H1 (cell line): ENCODE data around the gene EEF2K. TPM values are rescaled to one million over a fixed set of nuclear protein-coding genes. Genes with fewer than 3 reads are reported as not detected.

Source experiments
- CTCF ChIA-PET: fragments of 300-600 bp; sonication (Branson Sonifier 250); formaldehyde crosslinking; loops from one replicate; lab custom pipeline; 2021; ENCODE audit not compliant: partially characterized antibody; lab: Charles Lee
- POLR2A ChIA-PET: fragments of 300-600 bp; sonication (Branson Sonifier 250); formaldehyde crosslinking; loops from one replicate; lab custom pipeline; 2021; ENCODE audit warnings: inconsistent platforms; ENCODE audit not compliant: partially characterized antibody; lab: Charles Lee
- DNase-seq, 2 experiments: peaks; one replicate each; pipeline versions ENCODE4 v3.0.0 to v3.0.0-alpha.2; 2010 to 2022; ENCODE audit warnings: low spot score in 2 of 2, low read depth in 1 of 2, mixed read lengths in 1 of 2
- FAIRE-seq: peaks from 2 replicates; lab custom pipeline; 2011; peaks lifted over from hg19 to GRCh38; lab: Jason Lieb, UNC
- H2AFZ ChIP-seq: 2 replicates; pipeline ENCODE4 v1.8.1; 2012; ENCODE audit warnings: low read length, inconsistent platforms
- H2AK5ac ChIP-seq: 2 replicates; pipeline ENCODE4 v1.6.1; 2013; ENCODE audit warnings: low read depth, low read length
- H2BK120ac ChIP-seq: replicated peaks from 2 replicates; pipeline ENCODE3; 2013; ENCODE audit warnings: low read depth, low read length, inconsistent platforms
- H2BK12ac ChIP-seq: 2 replicates; pipeline ENCODE4 v1.6.1; 2013; ENCODE audit warnings: low read depth, low read length
- H2BK15ac ChIP-seq: 2 replicates; pipeline ENCODE4 v1.6.1; 2013; ENCODE audit warnings: low read length
- H2BK20ac ChIP-seq: 2 replicates; pipeline ENCODE4 v1.6.1; 2013; ENCODE audit warnings: low read length
- H2BK5ac ChIP-seq: 2 replicates; pipeline ENCODE4 v1.6.1; 2013; ENCODE audit warnings: low read depth, low read length
- H3K14ac ChIP-seq: 2 replicates; pipeline ENCODE4 v1.6.1; 2013; ENCODE audit warnings: inconsistent platforms; ENCODE audit not compliant: insufficient read length
- H3K18ac ChIP-seq: 2 replicates; pipeline ENCODE4 v1.6.1; 2013; ENCODE audit warnings: low read length; ENCODE audit errors: extremely low read depth
- H3K23ac ChIP-seq: 2 replicates; pipeline ENCODE4 v1.6.1; 2013; ENCODE audit warnings: inconsistent platforms; ENCODE audit not compliant: insufficient read length
- H3K23me2 ChIP-seq: 2 replicates; pipeline ENCODE4 v1.6.1; 2013; ENCODE audit warnings: low read depth, low read length
- H3K27ac ChIP-seq: 2 replicates; pipeline ENCODE4 v1.6.1; 2011; ENCODE audit warnings: low read depth, low read length, inconsistent platforms
- H3K27me3 ChIP-seq, 4 experiments: replicated peaks in 1 of 4; 1 replicate in 1 of 4; 2 replicates in 3 of 4; pipeline versions ENCODE4 v1.6.1 to v1.8.1; 2011 to 2013; ENCODE audit warnings: low read length in 3 of 4, mild to moderate bottlenecking in 3 of 4, inconsistent platforms in 2 of 4, mixed read lengths in 2 of 4, moderate library complexity in 1 of 4; ENCODE audit not compliant: control insufficient read depth in 3 of 4, insufficient read depth in 3 of 4; ENCODE audit errors: extremely low read depth in 1 of 4
- H3K36me3 ChIP-seq, 4 experiments: 2 replicates each; pipeline versions ENCODE4 v1.6.1 to v1.8.1; 2011 to 2013; ENCODE audit warnings: mild to moderate bottlenecking in 4 of 4, low read length in 3 of 4, moderate library complexity in 2 of 4, control low read depth in 1 of 4, inconsistent platforms in 1 of 4; ENCODE audit not compliant: insufficient read depth in 4 of 4, control insufficient read depth in 2 of 4
- H3K4ac ChIP-seq: replicated peaks from 2 replicates; pipeline ENCODE3; 2013; ENCODE audit warnings: low read length, low read depth, mixed read lengths, inconsistent platforms; ENCODE audit not compliant: insufficient read length
- H3K4me1 ChIP-seq, 4 experiments: replicated peaks in 1 of 4; 1 replicate in 1 of 4; 2 replicates in 3 of 4; pipeline versions ENCODE4 v1.6.1 to v1.8.1; 2011 to 2013; ENCODE audit warnings: low read length in 3 of 4, inconsistent platforms in 2 of 4, mixed read lengths in 1 of 4; ENCODE audit not compliant: insufficient read depth in 4 of 4, control insufficient read depth in 3 of 4
- H3K4me2 ChIP-seq, 2 experiments: 2 replicates each; pipeline versions ENCODE4 v1.6.1 to v1.8.1; 2011 to 2013; ENCODE audit warnings: low read depth in 2 of 2, low read length in 2 of 2, control low read depth in 1 of 2, inconsistent platforms in 1 of 2, mild to moderate bottlenecking in 1 of 2; ENCODE audit not compliant: insufficient read depth in 1 of 2
- H3K4me3 ChIP-seq, 4 experiments: fragments of 200-600, 300-600 bp in 1 of 4; sonication (generic), shearing (Covaris generic), sonication (Bioruptor Twin) in 1 of 4; 2 replicates each; pipeline versions ENCODE4 v1.5.1 to v1.8.1; 2011 to 2016; ENCODE audit warnings: low read length in 4 of 4, low read depth in 3 of 4, control low read depth in 2 of 4, inconsistent platforms in 2 of 4, mild to moderate bottlenecking in 2 of 4, mixed read lengths in 1 of 4, moderate library complexity in 1 of 4; ENCODE audit not compliant: insufficient read depth in 2 of 4; ENCODE audit errors: extremely low read depth in 1 of 4
- H3K56ac ChIP-seq: replicated peaks from 2 replicates; pipeline ENCODE3; 2013; ENCODE audit warnings: low read depth, mild to moderate bottlenecking, mixed read lengths, low read length, inconsistent platforms; ENCODE audit not compliant: insufficient read length
- H3K79me1 ChIP-seq: 2 replicates; pipeline ENCODE4 v1.6.1; 2013; ENCODE audit warnings: low read depth, low read length, control low read depth
- H3K79me2 ChIP-seq, 2 experiments: 2 replicates each; pipeline versions ENCODE4 v1.6.1 to v1.8.1; 2012 to 2013; ENCODE audit warnings: low read length in 2 of 2, mild to moderate bottlenecking in 2 of 2, inconsistent platforms in 1 of 2; ENCODE audit not compliant: insufficient read depth in 2 of 2, control insufficient read depth in 1 of 2
- H3K9ac ChIP-seq, 4 experiments: replicated peaks in 1 of 4; 1 replicate in 1 of 4; 2 replicates in 3 of 4; pipeline versions ENCODE4 v1.6.1 to v1.8.1; 2011 to 2013; ENCODE audit warnings: low read depth in 3 of 4, low read length in 3 of 4, control low read depth in 2 of 4, mild to moderate bottlenecking in 2 of 4, moderate library complexity in 2 of 4, inconsistent platforms in 1 of 4; ENCODE audit errors: extremely low read depth in 1 of 4
- H3K9me3 ChIP-seq, 2 experiments: 2 replicates each; pipeline versions ENCODE4 v1.6.1 to v1.8.1; 2012 to 2013; ENCODE audit warnings: mild to moderate bottlenecking in 2 of 2, moderate library complexity in 2 of 2, control low read depth in 1 of 2, inconsistent platforms in 1 of 2, low read depth in 1 of 2, low read length in 1 of 2, mixed read lengths in 1 of 2; ENCODE audit not compliant: insufficient read depth in 2 of 2
- H4K20me1 ChIP-seq, 2 experiments: replicated peaks in 1 of 2; 2 replicates each; pipeline versions ENCODE3 to v1.8.1; 2011 to 2013; ENCODE audit warnings: inconsistent platforms in 2 of 2, low read length in 2 of 2, mild to moderate bottlenecking in 1 of 2; ENCODE audit not compliant: insufficient read depth in 2 of 2, control insufficient read depth in 1 of 2
- H4K5ac ChIP-seq: 2 replicates; pipeline ENCODE4 v1.6.1; 2013; ENCODE audit warnings: low read length, low read depth, mixed read lengths, inconsistent platforms; ENCODE audit not compliant: insufficient read length
- H4K8ac ChIP-seq: 2 replicates; pipeline ENCODE4 v1.8.0; 2013; ENCODE audit warnings: mild to moderate bottlenecking, moderate library complexity, low read length, inconsistent platforms; ENCODE audit not compliant: insufficient read depth; ENCODE audit errors: extremely low read depth
- H4K91ac ChIP-seq: replicated peaks from 2 replicates; pipeline ENCODE3; 2013; ENCODE audit warnings: low read length, mixed read lengths, inconsistent platforms; ENCODE audit not compliant: insufficient read length
- BACH1 ChIP-seq: IDR thresholded peaks from 2 replicates; pipeline ENCODE4 v1.6.1; 2012; ENCODE audit warnings: low read length, improper control_type of control experiment
- CBX5 ChIP-seq: fragments of 300-800, 300-1000 bp; sonication (generic); IDR thresholded peaks from 2 replicates; pipeline ENCODE4 v1.7.1; 2016; ENCODE audit warnings: antibody characterized with exemption, low read length, low read depth
- GABPA ChIP-seq: IDR thresholded peaks from 2 replicates; pipeline ENCODE4 v1.6.1; 2011; ENCODE audit warnings: mild to moderate bottlenecking, low read length, moderate library complexity, borderline replicate concordance; ENCODE audit not compliant: insufficient read depth
- GTF2F1 ChIP-seq: IDR thresholded peaks from 2 replicates; pipeline ENCODE4 v1.6.1; 2012; ENCODE audit warnings: low read depth, low read length, improper control_type of control experiment, borderline replicate concordance
- MAFK ChIP-seq: IDR thresholded peaks from 2 replicates; pipeline ENCODE4 v1.6.1; 2012; ENCODE audit warnings: low read depth, mild to moderate bottlenecking, improper control_type of control experiment, low read length
- NANOG ChIP-seq: IDR thresholded peaks from 2 replicates; pipeline ENCODE4 v1.6.1; 2011; ENCODE audit warnings: low read length, low read depth, mild to moderate bottlenecking, inconsistent platforms; ENCODE audit not compliant: insufficient read depth, poor library complexity, severe bottlenecking
- TCF12 ChIP-seq: IDR thresholded peaks from 2 replicates; pipeline ENCODE4 v1.6.1; 2011; ENCODE audit warnings: low read depth, mild to moderate bottlenecking, low read length
- WGBS, 2 experiments: shearing (Covaris generic) in 1 of 2; methylation state at CpG; one replicate each; pipeline versions ENCODE4 v1.1.6 to v1.1.7; 2013 to 2015; ENCODE audit warnings: low lambda C conversion rate in 2 of 2, mixed read lengths in 2 of 2, inconsistent platforms in 1 of 2, low coverage in 1 of 2, missing lambda C conversion rate in 1 of 2; ENCODE audit not compliant: insufficient replicate concordance in 2 of 2, insufficient coverage in 1 of 2, insufficient read length in 1 of 2; ENCODE audit errors: extremely low coverage in 1 of 2, missing lambda C conversion rate in 1 of 2; 5-methylcytosine and 5-hydroxymethylcytosine counted together
- polyA plus RNA-seq, 7 experiments: library from polyadenylated mRNA; depleted of rRNA in 3 of 7; stranded (reverse) in 5 of 7; unstranded in 2 of 7; fragments of >200 nt in 5 of 7; fragments of 200-250 nt in 2 of 7; gene quantifications; 1 replicate in 5 of 7; 2 replicates in 1 of 7; 4 replicates in 1 of 7; pipeline versions ENCODE4 v1.2.1 to v1.2.3, GENCODE V29; 2011 to 2013; ENCODE audit warnings: missing spikeins in 2 of 7, mixed read lengths in 2 of 7
- total RNA-seq: library from RNA; stranded (reverse); fragmentation: NEBNext Ultra II Directional; extraction: Animal tissue kit (Norgen Biotek cat#: 25700); gene quantifications from 2 replicates; pipeline ENCODE4 v1.2.1, GENCODE V29; 2021
- TF ChIP-seq, protein P1 (sequence below), 3 experiments: IDR thresholded peaks; 1 replicate in 2 of 3; 2 replicates in 1 of 3; pipeline versions ENCODE4 v1.5.1 to v1.6.1; 2011; ENCODE audit warnings: low read length in 3 of 3, mild to moderate bottlenecking in 3 of 3, inconsistent platforms in 2 of 3, low read depth in 1 of 3, moderate library complexity in 1 of 3; ENCODE audit not compliant: insufficient read depth in 1 of 3; ENCODE audit errors: control extremely low read depth in 1 of 3
- TF ChIP-seq, protein P2 (sequence below): IDR thresholded peaks from 2 replicates; pipeline ENCODE4 v1.6.1; 2012; ENCODE audit warnings: inconsistent platforms

Gene EEF2K
- total and polyA plus RNA-seq, 2 of the 8 experiments (the other 6 are each of a cell fraction or from before 2014, with no cell fraction given) = 14.9 to 30.2 TPM

DNA sequence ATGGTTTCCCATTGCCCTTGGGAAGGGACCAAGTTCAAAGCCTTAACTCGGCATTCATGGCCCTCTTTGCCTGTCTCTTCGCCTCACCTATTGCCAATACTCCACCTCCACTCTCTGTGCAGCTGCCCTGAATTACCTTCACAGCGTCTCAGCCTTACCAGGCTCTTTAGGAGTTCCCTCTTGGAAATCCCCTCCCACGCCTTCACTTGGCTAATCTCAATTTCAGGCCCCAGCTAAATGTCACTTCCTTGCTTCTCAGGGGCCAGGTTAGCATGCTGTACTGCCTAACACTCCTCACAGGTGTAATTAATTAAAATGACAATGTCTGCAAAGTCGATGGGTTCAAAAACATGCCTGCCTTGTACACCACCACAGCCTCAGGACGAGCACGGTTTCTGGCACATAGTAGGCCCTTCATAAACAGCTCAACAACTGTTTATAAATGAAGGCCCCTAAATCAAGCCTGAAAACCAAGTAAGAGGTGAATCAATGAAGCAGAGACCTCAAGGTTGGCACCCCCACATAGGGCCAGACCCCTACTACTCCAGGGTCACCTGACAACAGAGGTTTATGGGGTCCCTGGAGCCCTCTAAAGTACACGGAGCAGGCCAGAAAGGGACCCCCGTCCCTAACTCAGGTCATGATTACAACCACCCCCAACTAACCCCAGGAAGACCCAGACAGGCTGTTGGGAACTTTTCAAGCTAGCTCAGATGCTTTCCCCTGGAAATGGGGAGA, 11.2 kb upstream of the EEF2K start:
- ChIA-PET CTCF (interaction anchor here (0.8 to 2.6 kb wide), 10 partner anchors 9 to 186 kb away, joined by 3 to 13 read pairs (median 4); partner anchors contain the start of genes EEF2K and POLR3E), POLR2A (interaction anchor here (1.5 kb wide), 1 partner anchor 103 kb away, joined by 4 read pairs; the partner anchor contains the start of gene POLR3E)
- H3K18ac ChIP-seq = no peak overlapping the region; the same call in 1 of the 2 replicates
- no peak overlapping the region for H3K9ac ChIP-seq
- no peak overlapping the region for H4K91ac ChIP-seq
- no peak overlapping the region for H2BK120ac ChIP-seq
- H3K4me1 ChIP-seq = peaks cover 0 to 5% (median under 1%) of the 10 kb centered on the region in 4 experiments; a peak in 5 of 7 replicates
- H4K20me1 ChIP-seq = no peaks in the 10 kb centered on the region
- FAIRE-seq (no peak), DNase-seq (no peak)
- peaks cover 6% of the 10 kb centered on the region for H3K23me2 ChIP-seq
- H4K8ac ChIP-seq = no peak overlapping the region
- peak overlapping the region in 1 of 4 experiments; percentile 92; a peak in 1 of 8 replicates for H3K4me3 ChIP-seq
- no peaks in the 10 kb centered on the region for H3K79me1 ChIP-seq
- H3K4ac ChIP-seq = no peak overlapping the region
- no peak overlapping the region for H3K27ac ChIP-seq
- no peaks in the 10 kb centered on the region for H3K36me3 ChIP-seq
- H2BK12ac ChIP-seq = no peak overlapping the region
- no peak overlapping the region for H2AFZ ChIP-seq
- H3K79me2 ChIP-seq = no peaks in the 10 kb centered on the region
- no peaks in the 10 kb centered on the region for H3K27me3 ChIP-seq
- H2BK20ac ChIP-seq = no peak overlapping the region
- no peak overlapping the region for H3K23ac ChIP-seq
- WGBS, 2 experiments = 93% methylated on average over 9 of the region's 9 CpGs; no CpG with 5 or more reads in 1 of the 2 experiments
- no peak overlapping the region for H3K4me2 ChIP-seq
- no peaks in the 10 kb centered on the region for H3K9me3 ChIP-seq
- no peak overlapping the region for H2AK5ac ChIP-seq
- no peak overlapping the region for H3K14ac ChIP-seq
- no peak overlapping the region for H2BK5ac ChIP-seq
- no peak overlapping the region for H4K5ac ChIP-seq
- H3K56ac ChIP-seq = no peak overlapping the region
- H2BK15ac ChIP-seq = no peak overlapping the region
- TF ChIP-seq, protein P1, sequence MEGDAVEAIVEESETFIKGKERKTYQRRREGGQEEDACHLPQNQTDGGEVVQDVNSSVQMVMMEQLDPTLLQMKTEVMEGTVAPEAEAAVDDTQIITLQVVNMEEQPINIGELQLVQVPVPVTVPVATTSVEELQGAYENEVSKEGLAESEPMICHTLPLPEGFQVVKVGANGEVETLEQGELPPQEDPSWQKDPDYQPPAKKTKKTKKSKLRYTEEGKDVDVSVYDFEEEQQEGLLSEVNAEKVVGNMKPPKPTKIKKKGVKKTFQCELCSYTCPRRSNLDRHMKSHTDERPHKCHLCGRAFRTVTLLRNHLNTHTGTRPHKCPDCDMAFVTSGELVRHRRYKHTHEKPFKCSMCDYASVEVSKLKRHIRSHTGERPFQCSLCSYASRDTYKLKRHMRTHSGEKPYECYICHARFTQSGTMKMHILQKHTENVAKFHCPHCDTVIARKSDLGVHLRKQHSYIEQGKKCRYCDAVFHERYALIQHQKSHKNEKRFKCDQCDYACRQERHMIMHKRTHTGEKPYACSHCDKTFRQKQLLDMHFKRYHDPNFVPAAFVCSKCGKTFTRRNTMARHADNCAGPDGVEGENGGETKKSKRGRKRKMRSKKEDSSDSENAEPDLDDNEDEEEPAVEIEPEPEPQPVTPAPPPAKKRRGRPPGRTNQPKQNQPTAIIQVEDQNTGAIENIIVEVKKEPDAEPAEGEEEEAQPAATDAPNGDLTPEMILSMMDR (IDR thresholded peaks at IDR 0.05; ENCODE audit: control extremely low read depth in 1 of 3, insufficient read depth in 1 of 3, low read depth in 1 of 3, low read length in 3 of 3) = no peak
- TF ChIP-seq NANOG = no peak
- TF ChIP-seq MAFK = no peak
- TF ChIP-seq, protein P2, sequence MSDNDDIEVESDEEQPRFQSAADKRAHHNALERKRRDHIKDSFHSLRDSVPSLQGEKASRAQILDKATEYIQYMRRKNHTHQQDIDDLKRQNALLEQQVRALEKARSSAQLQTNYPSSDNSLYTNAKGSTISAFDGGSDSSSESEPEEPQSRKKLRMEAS = no peak
- no peak for TF ChIP-seq CBX5
- TF ChIP-seq BACH1 = no peak
- no peak for TF ChIP-seq GTF2F1
- no peak for TF ChIP-seq TCF12
- TF ChIP-seq GABPA = no peak
